ENCODE results near the gene CNTNAP3.
"Not testable (repeated sequence)": the region's sequence is repeated elsewhere in the genome, so short reads cannot be mapped to it uniquely, and the experiment has no call there.

DNA sequence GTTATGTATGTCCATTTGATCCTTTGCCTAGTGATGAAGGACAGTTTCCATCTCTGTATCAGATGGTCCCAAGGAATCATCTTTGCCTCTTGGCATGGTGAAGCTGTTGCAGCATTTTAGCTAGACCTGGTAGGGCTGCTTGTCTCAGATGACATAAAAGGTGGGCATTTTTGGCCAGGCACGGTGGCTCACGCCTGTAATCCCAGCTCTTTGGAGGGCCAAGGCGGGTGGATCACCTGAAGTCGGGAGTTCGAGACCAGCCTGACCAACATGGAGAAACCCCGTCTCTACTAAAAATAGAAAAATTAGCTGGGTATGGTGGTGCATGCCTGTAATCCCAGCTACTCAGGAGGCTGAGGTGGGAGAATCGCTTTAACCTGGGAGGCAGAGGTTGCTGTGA is 259.8 kb downstream of the CNTNAP3 start:
- TF ChIP-seq CTCF, POLR2A, EP300, POLR2AphosphoS5 (IDR thresholded peaks at IDR 0.05): not testable (repeated sequence)
